AG04449 (cell line): Measurements from ENCODE around the gene NDUFAF8.

ENCODE experiments used
- CTCF ChIA-PET: fragments of 350-600 bp; formaldehyde crosslinking; extraction: SDS; loops from one replicate; lab custom pipeline; 2021; ENCODE audit warnings: antibody characterized with exemption; lab: Yijun Ruan, JAX
- POLR2A ChIA-PET: fragments of 400-600, 350-600 bp; formaldehyde crosslinking; extraction: SDS; loops from one replicate; lab custom pipeline; 2020; ENCODE audit warnings: antibody characterized with exemption, inconsistent platforms; lab: Yijun Ruan, JAX
- DNase-seq: peaks from one replicate; pipeline ENCODE4 v3.0.0-alpha.2; 2010; ENCODE audit warnings: low read depth, low spot score
- H3K4me3 ChIP-seq: 2 replicates; pipeline ENCODE4 v1.5.1; 2011; ENCODE audit warnings: low read depth, mild to moderate bottlenecking, control low read depth, low read length
- CTCF ChIP-seq: IDR thresholded peaks from one replicate; pipeline ENCODE4 v1.5.1; 2011; ENCODE audit warnings: mild to moderate bottlenecking, moderate library complexity, low read length, control low read depth, inconsistent platforms; ENCODE audit not compliant: insufficient read depth; ENCODE audit errors: missing control alignments

NDUFAF8 gene

GRCh38 chr17:81195941-81196495, 43.1 kb upstream of the NDUFAF8 start:
- TF ChIP-seq CTCF: no peak
- ChIA-PET POLR2A (no interaction called here), CTCF (interaction anchor here (1.3 kb wide), 1 partner anchor 172 kb away, joined by 3 read pairs; no protein-coding TSS in a partner anchor)
- H3K4me3 ChIP-seq: no peak overlapping the region
- DNase-seq: no peak

- POLR2A ChIA-PET: no interaction called here
- CTCF ChIA-PET: interaction anchor here (0.8 to 1.3 kb wide), 4 partner anchors 54 to 173 kb away, joined by 3 to 4 read pairs (median 3); no protein-coding TSS in a partner anchor
- no peak for TF ChIP-seq CTCF
- no peak for DNase-seq
- H3K4me3 ChIP-seq: no peak overlapping the region
Measured at GRCh38 chr17:81196505-81197408, 42.4 kb upstream of the NDUFAF8 start.

- DNase-seq: no peak
- POLR2A ChIA-PET: no interaction called here
- no peak for TF ChIP-seq CTCF
- no peak overlapping the region for H3K4me3 ChIP-seq
- CTCF ChIA-PET: interaction anchor here (0.8 to 5.5 kb wide), 4 partner anchors 9 to 174 kb away, joined by 3 to 36 read pairs (median 4); no protein-coding TSS in a partner anchor
Measured at GRCh38 chr17:81197409-81197795, 41.7 kb upstream of the NDUFAF8 start.

GRCh38 chr17:81197831-81198490, 41.2 kb upstream of the NDUFAF8 start:
- CTCF ChIA-PET: interaction anchor here (0.8 to 5.5 kb wide), 5 partner anchors 10 to 175 kb away, joined by 3 to 36 read pairs (median 4); no protein-coding TSS in a partner anchor
- no peak for TF ChIP-seq CTCF
- POLR2A ChIA-PET: no interaction called here
- H3K4me3 ChIP-seq: no peak overlapping the region
- no peak for DNase-seq

GRCh38 chr17:81198826-81199481, 40.2 kb upstream of the NDUFAF8 start:
- TF ChIP-seq CTCF: no peak
- ChIA-PET CTCF (interaction anchor here (1.8 to 5.5 kb wide), 3 partner anchors 11 to 57 kb away, joined by 5 to 36 read pairs (median 28); no protein-coding TSS in a partner anchor), POLR2A (no interaction called here)
- H3K4me3 ChIP-seq: no peak overlapping the region
- DNase-seq: no peak
